Inflammatory macrophage (primary cell): ENCODE data around the gene KLHDC10.
"Not testable (repeated sequence)": the region's sequence is repeated elsewhere in the genome, so short reads cannot be mapped to it uniquely, and the experiment has no call there.

Experiments
- DNase-seq, 2 donors: peaks; one replicate each; pipeline ENCODE4 v3.0.0-alpha.2; 2020 to 2022
- total RNA-seq, 18 experiments: gene quantifications; one replicate each; lab custom pipeline; 2026; ENCODE audit warnings: mixed read lengths in 6 of 18, inconsistent platforms in 2 of 18; lab: John Stamatoyannopoulos, UW

Gene KLHDC10, protein sequence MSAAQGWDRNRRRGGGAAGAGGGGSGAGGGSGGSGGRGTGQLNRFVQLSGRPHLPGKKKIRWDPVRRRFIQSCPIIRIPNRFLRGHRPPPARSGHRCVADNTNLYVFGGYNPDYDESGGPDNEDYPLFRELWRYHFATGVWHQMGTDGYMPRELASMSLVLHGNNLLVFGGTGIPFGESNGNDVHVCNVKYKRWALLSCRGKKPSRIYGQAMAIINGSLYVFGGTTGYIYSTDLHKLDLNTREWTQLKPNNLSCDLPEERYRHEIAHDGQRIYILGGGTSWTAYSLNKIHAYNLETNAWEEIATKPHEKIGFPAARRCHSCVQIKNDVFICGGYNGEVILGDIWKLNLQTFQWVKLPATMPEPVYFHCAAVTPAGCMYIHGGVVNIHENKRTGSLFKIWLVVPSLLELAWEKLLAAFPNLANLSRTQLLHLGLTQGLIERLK
- 34.0 to 73.9 (median 56.0) reads per million in 18 experiments for total RNA-seq

DNA sequence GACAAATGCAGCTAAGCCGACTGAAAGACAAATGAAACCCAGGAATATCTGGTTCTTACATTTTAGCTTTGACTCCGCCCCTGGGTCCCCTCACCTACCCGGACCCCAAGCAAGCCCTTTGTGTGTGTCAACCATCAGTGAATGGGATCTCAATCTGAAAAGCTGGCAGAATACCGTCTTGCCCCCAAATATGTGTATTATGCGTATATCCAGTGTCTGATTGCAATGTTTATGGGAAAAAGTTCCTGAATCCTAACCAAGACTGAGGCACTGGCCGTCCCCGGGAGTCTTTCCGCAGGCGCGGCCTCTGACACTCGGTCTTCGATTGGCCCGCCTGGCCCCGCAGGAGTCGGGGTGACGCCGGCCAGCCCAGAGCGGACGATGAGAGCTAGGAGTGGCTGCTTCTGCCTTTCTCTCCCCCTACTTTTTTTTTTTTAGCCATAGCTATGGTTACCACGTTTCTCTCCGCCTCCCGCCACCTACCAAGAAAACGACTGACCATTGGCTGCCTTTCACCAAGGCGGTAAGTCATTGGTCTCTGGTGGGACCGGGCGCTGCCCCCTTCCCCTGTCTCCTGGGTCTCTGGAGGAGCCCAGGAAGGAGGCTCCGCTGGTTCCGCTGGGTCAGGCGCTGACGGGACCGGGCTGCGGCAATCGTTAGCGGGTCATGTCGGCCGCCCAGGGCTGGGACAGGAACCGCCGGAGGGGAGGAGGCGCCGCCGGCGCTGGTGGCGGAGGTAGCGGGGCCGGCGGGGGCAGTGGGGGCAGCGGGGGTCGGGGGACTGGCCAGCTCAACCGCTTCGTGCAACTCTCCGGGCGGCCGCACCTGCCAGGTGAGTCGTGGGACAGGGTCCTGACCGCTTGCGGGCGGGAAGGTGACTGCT lies at the start of gene KLHDC10:
Gene KLHDC10, plus strand, starts transcription at position 557 of the 883 bp plus-strand sequence. Its CDS starts 110 bp downstream, at position 667.
- peak; percentile 99 for DNase-seq

DNA sequence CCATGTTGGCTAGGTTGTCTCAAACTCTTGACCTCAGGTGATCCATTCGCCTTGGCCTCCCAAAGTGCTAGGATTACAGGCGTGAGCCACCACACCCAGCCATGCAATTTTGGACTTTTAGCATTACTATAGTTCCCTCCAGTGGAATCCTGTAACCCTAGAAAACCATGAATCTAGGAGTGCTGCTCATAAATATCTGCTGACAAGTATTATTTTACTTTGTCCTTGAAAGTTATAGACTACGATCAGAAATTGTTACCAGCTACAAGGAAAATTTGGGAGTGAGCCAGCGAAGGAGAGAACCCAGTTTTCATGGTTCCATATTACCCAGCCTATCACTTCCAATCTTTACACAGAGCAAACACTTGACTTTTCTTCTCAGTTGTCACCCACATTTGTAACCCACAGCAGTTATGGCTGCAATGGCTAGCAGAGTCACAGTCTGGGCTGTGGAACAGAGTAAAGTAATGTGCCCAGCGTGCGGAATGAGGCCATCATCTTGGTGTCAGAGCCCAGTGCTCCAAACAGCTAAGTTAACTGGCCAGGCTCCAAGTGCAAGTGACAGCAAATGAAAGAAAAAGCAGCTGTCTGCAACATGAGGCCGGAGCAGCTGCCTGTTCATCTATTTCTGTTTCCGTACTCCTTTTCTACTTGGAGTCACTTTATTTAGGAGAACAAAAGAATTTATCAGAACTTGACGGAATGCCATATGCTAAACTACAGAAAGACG lies 49.1 kb upstream of the KLHDC10 start:
- no peak for DNase-seq

DNA sequence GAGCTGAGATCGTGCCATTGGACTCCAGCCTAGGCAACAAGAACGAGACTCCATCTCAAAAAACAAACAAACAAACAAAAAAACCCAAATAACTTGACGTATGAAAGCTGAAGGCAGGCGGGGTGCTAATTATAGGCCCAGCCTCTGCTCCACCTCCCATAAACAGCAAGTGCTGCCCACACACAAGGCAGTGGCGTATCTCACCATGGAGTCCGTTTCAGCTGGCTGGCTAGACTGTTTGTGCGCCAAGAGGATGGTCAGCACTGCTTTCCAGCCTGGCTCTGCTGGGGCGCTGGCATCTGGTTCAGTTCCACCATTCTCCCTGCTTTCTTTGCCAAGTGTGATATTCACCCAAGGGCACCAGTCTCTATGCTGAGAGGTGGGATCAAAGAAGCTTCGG lies 48.2 kb upstream of the KLHDC10 start:
- DNase-seq = no peak

DNA sequence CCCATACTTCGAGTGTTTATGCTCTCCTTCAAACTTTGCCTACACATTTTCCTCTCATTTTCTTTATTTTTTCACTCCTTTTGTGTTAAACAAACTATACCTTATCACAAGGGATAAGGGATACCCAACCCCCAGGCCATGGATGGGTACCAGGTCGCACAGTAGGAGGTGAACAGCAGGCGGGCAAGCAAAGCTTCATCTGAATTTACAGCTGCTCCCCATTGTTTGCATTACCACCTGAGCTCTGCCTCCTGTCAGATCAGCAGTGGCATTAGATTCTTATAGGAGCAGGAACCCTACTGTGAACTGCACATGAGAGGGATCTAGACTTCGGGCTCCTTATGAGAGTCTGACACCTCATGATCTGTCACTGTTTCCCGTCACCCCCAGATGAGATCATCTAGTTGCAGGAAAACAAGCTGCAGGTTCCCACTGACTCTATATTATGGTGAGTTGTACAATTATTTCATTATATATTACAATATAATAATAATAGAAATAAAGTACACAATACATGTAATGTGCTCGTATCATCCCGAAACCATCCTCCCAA lies 47.6 kb upstream of the KLHDC10 start:
- DNase-seq = peak in 1 of 2 donors; percentile 10

GRCh38 chr7:130024390-130024789 lies 45.9 kb upstream of the KLHDC10 start:
- peak in 1 of 2 donors; percentile 2 for DNase-seq

- DNase-seq = no peak
Measured at GRCh38 chr7:130032698-130033097, 37.6 kb upstream of the KLHDC10 start.

GRCh38 chr7:130037703-130038102 lies 32.6 kb upstream of the KLHDC10 start:
- DNase-seq = no peak

DNA sequence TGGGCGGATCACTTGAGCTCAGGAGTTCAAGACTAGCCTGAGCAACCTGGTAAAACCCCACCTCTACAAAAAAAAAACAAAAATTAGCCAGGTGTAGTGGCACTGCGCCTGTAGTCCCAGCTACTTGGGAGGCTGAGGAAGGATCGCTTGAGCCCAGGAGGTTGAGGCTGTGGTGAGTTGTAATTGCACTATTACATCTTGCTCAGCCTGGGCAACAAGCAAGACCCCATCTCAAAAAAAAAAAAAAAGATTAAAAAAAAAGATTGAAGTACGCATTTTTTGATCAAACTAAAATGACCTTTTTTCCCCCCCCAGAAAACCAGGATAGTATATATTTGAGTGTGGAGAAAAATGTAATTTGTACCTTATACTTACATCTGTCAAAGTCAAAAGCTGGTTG lies 29.8 kb upstream of the KLHDC10 start:
- no peak for DNase-seq

DNA sequence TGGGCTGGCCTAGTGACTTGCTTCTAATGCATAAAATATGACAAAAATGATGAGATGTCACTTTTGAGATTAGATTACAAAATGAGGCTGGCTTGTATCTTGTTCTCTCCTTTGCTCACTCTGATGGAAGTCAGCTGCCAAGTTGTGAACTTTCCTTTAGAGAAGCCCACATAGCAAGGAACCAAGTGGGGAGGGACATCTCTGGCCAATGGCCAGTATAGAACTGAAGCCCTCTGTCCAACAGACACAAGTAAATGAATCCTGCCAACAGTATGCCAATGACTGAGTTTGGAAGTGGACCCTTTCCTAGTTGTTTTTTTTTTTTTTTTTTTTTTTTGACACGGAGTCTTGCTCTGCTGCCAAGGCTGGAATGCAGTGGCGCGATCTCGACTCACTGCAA lies 22.5 kb upstream of the KLHDC10 start:
- DNase-seq = no peak

DNA sequence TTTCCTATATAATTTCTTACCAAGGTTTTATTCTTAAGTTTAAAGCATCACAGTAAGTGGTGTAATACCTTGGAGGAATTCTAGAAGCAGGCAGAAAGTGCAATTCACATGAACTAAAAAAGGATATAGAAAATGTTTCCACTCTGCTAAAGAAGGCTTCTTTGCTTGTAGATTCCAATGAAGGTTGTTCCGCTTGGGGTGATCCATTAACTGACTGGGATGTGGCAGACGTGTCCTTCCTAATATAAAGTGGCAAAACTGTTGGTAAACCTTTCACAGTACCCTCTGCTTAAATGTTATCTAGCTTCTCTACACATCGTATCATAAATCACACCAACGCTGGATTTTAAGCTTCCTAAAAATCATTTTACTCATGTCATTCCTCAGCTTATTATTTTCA lies 21.4 kb upstream of the KLHDC10 start:
- DNase-seq = no peak

- DNase-seq = not testable (repeated sequence)
Measured at GRCh38 chr7:130052250-130052649, 18.1 kb upstream of the KLHDC10 start.

DNA sequence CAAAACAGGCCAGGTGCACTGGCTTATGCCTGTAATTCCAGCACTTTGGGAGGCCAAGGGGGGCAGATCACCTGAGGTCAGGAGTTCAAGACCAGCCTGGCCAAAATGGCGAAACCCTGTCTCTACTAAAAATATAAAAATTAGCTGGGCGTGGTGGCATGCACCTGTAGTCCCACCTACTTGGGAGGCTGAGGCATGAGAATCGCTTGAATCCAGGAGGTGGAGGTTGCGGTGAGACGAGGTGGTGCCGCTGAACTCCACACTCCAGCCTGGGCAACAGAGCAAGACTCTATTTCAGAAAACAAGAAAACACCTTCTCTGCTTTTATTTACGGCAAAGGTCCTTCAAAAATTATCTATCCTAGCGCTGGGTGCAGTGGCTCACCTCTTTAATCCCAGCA lies 15.1 kb upstream of the KLHDC10 start:
- DNase-seq = not testable (repeated sequence)

GRCh38 chr7:130062246-130062645 lies 8.1 kb upstream of the KLHDC10 start:
- no peak for DNase-seq

DNA sequence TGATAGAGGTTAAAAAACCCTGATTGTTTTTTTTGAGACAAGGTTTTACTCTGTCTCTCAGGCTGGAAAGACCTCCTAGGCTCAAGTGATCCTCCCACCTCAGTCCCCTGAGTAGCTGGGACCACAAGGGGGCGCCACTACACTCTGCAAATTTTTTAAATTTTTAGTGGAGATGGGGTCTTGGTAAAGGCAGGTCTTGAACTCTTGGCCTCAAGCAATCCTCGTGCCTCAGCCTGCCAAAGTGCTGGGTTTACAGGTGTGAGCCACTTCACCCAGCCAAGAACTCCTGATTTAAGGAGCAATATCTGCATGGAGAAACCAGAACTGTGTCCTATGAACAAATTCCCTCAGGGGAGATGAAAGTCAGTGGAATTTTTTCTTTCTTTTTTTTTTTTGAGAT lies 7.3 kb upstream of the KLHDC10 start:
- DNase-seq = peak; percentile 66 to 70

DNA sequence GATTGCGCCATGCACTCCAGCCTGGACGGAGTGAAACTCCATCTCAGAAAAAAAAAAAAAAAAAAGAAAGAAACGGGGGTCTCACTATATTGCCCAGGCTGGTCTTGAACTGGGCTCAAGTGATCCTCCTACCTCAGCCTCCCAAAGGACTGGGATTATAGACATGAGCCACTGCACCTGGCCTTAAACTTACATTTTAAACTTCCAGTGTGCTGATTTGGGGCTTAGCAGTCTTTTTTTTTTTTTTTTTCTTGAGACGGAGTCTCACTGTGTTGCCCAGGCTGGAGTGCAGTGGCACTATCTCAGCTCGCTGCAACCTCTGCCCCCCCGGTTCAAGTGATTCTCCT lies 5.8 kb upstream of the KLHDC10 start:
- not testable (repeated sequence) for DNase-seq

DNA sequence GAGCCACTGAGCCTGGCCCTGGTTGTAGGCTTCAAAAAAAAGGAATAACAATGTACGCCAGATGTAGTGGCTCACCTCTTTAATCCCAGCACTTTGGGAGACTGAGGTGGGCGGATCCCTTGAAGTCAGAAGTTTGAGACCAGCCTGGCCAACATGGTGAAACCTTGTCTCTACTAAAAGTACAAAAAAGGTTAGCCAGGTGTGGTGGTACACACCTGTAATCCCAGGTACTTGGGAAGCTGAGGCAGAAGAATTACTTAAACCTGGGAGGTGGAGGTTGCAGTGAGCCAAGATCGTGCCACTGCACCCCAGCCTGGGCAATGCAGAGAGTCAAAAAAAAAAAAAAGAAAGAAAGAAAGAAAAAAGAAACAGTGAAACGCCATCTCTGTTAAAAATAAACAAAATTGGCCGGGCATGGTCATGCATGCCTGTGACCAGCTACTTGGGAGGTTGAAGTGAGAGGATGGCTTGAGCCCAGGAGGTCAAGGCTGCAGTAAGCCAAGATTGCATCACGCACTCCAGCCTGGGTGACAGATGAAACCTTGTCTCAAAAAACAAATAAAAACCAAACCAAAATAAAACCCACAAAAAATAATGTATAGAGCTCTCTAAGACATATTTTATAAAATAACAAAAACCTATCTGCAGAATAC lies 4.7 kb upstream of the KLHDC10 start:
- DNase-seq = no peak

GRCh38 chr7:130069179-130069977 lies 956 bp upstream of the KLHDC10 start:
- DNase-seq = no peak

- DNase-seq = peak; percentile 27 to 36
Measured at GRCh38 chr7:130070861-130071622, 708 bp downstream of the KLHDC10 start.

DNA sequence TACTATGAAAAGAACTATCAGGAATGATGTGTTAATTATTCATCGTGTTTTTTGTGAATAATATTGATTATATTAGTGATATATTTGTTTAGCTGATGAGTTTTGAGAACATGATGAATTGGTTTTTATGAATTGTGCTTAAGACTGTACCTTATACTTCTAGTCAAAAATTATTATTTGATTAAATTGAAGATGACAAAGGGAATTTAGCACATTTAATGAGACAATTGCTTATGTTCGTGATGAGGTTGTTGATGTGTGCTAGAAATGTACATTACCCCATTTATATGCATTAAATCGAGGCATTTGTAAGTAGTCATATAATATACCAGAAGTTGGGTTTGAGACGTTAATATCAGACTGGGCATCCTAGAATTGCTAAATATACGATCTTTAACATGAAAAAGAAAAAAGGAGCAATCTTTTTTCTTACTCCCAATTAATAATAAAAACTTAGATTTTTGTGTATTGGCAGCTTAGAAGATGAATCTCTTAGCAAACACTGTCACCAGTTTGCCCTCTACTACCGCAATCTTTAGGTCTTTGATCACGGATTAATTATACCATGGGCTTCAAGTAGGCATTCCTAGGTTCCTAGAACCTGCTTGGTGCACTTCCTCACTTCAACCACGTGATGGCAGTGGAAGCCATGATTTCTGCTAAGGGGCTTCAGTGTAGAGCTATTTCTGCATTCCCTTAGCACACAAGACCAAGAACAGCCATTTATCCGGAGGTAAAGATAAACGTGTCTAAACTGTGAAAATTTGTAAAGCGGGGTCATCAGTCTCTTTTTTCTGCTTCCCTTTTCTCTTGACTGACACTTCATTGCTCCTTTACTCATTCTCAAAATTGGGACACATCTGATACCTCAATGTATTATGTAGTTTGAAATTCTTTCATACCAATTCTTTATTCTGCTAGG lies 1.6 kb downstream of the KLHDC10 start:
- DNase-seq = peak; percentile 73 to 81
